ENCODE measurements around the gene HLA-DOA.

Gene HLA-DOA

DNA sequence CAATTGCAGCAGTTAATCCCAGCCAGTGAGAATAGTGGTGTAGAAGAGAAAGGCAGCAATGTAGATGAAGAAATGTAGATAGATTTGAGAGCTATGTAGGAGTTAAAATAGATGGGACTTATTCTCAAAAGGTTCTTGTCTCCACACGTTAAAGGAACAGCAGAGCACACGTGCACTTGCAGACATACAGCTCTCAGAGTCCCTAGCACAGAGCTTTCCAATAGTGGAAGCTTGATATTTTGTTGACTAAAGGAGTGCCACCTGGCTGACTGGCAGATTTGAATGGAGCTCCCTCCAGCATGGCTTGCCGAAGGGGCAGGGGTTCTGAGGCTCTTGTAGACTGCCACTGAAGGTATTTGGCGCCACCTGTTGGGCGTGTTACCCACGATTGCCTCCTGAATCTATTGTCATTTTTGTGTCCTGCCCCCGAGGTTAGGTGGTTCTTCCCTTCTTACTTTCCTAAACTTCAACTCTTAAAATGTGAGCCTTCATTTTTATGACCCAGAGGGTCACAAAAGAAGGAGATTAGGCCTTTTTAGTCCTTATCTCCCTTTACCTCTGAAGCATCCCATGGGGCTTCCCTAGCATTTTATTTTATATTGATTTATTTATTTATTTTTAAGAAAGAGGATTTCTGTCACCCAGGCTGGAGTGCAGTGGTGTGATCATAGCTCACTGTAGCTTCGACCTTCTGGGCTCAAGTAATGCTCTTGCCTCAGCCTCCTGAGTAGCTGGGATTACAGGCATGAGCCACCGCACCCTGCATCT is 24.6 kb downstream of the HLA-DOA start:
- peak; percentile 87 for DNase-seq (ENCODE audit: low read depth)
- TF ChIP-seq, protein P1, sequence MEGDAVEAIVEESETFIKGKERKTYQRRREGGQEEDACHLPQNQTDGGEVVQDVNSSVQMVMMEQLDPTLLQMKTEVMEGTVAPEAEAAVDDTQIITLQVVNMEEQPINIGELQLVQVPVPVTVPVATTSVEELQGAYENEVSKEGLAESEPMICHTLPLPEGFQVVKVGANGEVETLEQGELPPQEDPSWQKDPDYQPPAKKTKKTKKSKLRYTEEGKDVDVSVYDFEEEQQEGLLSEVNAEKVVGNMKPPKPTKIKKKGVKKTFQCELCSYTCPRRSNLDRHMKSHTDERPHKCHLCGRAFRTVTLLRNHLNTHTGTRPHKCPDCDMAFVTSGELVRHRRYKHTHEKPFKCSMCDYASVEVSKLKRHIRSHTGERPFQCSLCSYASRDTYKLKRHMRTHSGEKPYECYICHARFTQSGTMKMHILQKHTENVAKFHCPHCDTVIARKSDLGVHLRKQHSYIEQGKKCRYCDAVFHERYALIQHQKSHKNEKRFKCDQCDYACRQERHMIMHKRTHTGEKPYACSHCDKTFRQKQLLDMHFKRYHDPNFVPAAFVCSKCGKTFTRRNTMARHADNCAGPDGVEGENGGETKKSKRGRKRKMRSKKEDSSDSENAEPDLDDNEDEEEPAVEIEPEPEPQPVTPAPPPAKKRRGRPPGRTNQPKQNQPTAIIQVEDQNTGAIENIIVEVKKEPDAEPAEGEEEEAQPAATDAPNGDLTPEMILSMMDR (IDR thresholded peaks at IDR 0.05; ENCODE audit: insufficient read depth, low read depth, low read length, missing control alignments): peak; percentile 86
- no peak overlapping the region for H3K4me3 ChIP-seq (ENCODE audit: low read length)

DNA sequence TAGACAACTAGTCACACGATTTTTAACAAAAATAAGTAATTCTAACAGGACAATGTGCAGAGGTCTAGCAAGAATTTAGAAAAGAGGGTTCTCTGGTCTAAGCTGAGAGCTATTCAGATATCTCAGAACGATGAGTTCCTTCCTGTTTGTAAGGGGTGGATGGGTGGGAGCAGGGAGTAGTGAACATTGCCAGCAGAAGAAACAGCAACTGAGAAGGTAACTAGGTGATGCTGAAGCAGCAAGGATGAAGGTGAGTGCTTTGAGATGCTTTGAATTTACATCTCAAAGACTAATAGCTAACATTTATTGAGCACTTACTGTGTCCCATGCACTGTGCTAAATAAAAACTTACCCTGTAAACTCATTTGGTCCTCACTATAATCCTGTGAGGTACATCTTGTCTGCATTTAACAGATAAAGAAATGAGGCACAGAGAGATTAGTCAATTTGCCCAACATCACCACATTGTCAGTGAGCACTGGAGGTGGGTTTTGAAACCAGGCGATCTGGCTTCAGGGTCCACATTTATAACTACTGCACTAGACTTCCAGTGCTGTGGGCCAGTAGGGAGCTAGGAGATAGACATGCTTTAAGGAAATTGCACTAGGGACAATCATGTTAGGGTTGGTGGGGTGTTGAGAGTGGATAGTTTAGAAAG is 25.3 kb downstream of the HLA-DOA start:
- no peak overlapping the region for H3K4me3 ChIP-seq (ENCODE audit: low read length)
- DNase-seq (ENCODE audit: low read depth): no peak
- TF ChIP-seq, protein P1 (IDR thresholded peaks at IDR 0.05; ENCODE audit: insufficient read depth, low read depth, low read length, missing control alignments): no peak

DNA sequence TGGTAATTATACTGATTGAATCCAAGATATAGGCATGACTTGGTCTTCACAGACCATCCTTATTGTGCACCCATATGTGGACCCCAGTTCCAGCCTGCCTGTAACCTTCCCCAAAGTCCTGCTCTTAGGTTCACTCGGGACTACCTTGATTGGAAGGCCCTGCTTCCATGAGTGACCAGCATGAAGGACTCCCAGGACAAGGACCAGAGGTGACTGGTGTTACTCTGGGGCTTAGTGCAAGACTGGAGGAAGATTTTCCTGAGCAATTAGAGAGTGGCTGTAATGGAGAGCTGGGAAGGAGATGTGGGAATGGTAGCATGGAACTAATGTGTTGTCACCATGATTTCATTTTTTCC is 25.9 kb downstream of the HLA-DOA start:
- TF ChIP-seq, protein P1 (IDR thresholded peaks at IDR 0.05; ENCODE audit: insufficient read depth, low read depth, low read length, missing control alignments): no peak
- H3K4me3 ChIP-seq (ENCODE audit: low read length): no peak overlapping the region
- no peak for DNase-seq (ENCODE audit: low read depth)

DNA sequence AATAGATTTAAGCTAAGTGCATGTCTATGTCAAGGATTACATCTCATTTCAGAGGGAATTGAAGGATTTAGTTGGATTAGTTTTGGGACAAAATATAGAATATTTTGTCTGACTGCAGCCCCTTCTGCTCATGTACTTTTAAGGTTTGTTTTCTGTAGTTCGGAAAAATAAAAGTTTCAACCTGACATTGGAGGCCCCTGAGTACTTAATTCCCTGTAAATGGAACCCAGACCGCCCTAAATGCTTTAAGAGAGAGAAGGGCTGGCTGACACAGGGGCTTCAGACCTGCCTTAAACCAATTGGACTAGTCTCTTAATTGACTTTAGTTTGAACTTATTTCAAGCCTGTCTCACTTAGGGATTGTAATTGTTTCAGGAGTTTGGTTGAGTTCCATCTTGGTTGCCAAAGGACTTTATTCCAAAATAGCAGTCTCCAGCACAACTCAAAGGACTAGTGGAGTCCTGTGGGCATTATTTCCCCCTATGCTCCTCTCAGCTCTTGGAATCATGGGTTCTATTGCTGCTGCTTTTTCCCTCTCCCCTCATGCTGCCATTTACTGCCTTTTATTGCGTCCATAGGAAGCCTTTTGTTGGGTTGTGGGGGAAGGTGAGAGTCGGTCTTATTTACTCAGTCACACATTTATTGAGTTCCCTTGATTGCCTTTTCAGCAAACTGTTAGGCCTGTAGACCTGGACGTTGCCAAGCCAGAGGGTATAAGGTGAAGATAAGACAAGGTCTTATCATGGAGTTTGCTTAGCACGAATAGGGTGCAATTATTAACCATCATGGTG is 26.5 kb downstream of the HLA-DOA start:
- no peak for DNase-seq (ENCODE audit: low read depth)

DNA sequence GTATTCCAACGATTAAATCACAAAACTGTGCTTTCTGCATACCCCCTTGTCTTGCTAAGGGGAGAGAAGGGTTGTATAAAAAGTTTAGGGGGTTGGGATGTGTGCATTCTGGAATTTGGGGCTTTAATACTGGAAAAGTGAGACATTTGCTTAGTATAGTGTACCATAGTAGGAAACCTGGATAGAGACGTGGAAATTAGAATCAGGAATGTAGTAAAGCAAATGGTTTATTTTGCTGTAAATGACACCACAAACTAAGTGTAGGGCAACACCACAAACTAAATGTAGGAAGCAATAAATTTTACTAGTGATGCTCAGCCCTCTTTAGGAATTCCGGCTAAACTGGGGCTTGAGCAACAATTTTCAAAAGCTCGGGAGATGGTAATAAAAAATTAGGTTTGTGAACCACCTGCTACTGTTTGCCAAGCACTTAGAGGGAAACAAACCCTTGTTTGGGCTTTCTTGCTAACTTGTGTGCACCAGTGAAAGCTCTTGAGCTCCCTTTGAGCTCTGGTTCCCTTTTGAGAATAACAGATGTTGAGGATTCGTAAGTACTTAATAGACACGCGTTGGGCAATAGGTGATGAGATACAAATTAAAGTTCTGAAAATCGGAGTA is 27.2 kb downstream of the HLA-DOA start:
- H3K4me3 ChIP-seq (ENCODE audit: low read length): no peak overlapping the region
- TF ChIP-seq, protein P1 (IDR thresholded peaks at IDR 0.05; ENCODE audit: insufficient read depth, low read depth, low read length, missing control alignments): no peak
- DNase-seq (ENCODE audit: low read depth): no peak

More for the DNA sequence above, 26.5 kb downstream of the HLA-DOA start:
- TF ChIP-seq, protein P1 (IDR thresholded peaks at IDR 0.05; ENCODE audit: insufficient read depth, low read depth, low read length, missing control alignments): no peak
- H3K4me3 ChIP-seq (ENCODE audit: low read length): no peak overlapping the region

DNA sequence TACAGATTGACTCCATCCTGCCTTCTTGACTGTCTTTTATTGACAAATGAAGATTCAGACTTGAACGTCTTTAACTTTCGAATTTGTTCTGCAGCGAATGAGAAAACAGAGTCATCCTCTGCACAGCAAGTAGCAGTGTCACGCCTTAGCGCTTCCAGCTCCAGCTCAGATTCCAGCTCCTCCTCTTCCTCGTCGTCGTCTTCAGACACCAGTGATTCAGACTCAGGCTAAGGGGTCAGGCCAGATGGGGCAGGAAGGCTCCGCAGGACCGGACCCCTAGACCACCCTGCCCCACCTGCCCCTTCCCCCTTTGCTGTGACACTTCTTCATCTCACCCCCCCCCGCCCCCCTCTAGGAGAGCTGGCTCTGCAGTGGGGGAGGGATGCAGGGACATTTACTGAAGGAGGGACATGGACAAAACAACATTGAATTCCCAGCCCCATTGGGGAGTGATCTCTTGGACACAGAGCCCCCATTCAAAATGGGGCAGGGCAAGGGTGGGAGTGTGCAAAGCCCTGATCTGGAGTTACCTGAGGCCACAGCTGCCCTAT is 28.8 kb downstream of the HLA-DOA start:
- TF ChIP-seq, protein P1 (IDR thresholded peaks at IDR 0.05; ENCODE audit: insufficient read depth, low read depth, low read length, missing control alignments): no peak
- DNase-seq (ENCODE audit: low read depth): no peak
- H3K4me3 ChIP-seq (ENCODE audit: low read length): no peak overlapping the region
